Body of pancreas (tissue), 4 donors: Measurements from ENCODE around the gene CFAP70.

ENCODE experiments used
- POLR2A ChIP-seq, 3 donors: fragments of 450-650 bp; IDR thresholded peaks; one replicate each; pipeline ENCODE4 v1.6.1; 2016; ENCODE audit warnings: antibody characterized with exemption in 3 of 3, mild to moderate bottlenecking in 2 of 3
- TF ChIP-seq, protein P1 (sequence below), 7 experiments: fragments of 450-650 bp in 4 of 7; fragments of 200-600 bp in 3 of 7; sonication (generic) in 3 of 7; IDR thresholded peaks; one replicate each; pipeline ENCODE4 v1.5.1; 2016 to 2019; ENCODE audit warnings: antibody characterized with exemption in 7 of 7

DNA sequence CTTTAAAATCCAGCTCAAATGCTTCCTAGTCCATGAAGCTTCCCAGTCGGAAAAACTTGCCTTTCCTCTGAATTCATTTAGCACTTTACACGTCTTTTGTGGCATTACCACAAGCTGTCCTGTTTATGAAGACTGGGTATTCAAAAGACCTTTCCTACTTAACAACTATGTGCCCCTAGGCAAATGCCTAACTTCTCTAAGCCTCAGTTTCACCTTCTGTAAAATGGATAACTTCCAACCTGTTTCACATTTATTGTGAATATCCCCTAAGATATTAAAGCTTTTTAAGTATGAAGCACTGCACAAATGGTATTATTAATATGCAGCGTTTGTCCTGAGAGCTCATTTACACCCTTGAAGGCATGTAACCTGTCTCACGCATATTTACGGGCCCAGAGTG is 843 bp downstream of the CFAP70 start:
- TF ChIP-seq, protein P1, sequence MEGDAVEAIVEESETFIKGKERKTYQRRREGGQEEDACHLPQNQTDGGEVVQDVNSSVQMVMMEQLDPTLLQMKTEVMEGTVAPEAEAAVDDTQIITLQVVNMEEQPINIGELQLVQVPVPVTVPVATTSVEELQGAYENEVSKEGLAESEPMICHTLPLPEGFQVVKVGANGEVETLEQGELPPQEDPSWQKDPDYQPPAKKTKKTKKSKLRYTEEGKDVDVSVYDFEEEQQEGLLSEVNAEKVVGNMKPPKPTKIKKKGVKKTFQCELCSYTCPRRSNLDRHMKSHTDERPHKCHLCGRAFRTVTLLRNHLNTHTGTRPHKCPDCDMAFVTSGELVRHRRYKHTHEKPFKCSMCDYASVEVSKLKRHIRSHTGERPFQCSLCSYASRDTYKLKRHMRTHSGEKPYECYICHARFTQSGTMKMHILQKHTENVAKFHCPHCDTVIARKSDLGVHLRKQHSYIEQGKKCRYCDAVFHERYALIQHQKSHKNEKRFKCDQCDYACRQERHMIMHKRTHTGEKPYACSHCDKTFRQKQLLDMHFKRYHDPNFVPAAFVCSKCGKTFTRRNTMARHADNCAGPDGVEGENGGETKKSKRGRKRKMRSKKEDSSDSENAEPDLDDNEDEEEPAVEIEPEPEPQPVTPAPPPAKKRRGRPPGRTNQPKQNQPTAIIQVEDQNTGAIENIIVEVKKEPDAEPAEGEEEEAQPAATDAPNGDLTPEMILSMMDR (IDR thresholded peaks at IDR 0.05), result no peak
- TF ChIP-seq POLR2A (IDR thresholded peaks at IDR 0.05), result no peak
